HG03095 (cell line): ENCODE results near the gene CYP2W1.
"Not testable (repeated sequence)": the region's sequence is repeated elsewhere in the genome, so short reads cannot be mapped to it uniquely, and the experiment has no call there.

Source experiments
- ATAC-seq: cut with Tn5 transposase; IDR thresholded peaks from one replicate; pipeline ENCODE4 v1.9.1; 2021; ENCODE audit warnings: moderate library complexity; ENCODE audit not compliant: unreplicated experiment

The CYP2W1 gene

GRCh38 chr7:949021-949934 lies 33.7 kb upstream of the CYP2W1 start:
- no peak for ATAC-seq

- no peak for ATAC-seq
Measured at GRCh38 chr7:951881-952547, 31.0 kb upstream of the CYP2W1 start.

GRCh38 chr7:952548-953441 lies 30.2 kb upstream of the CYP2W1 start:
- ATAC-seq = no peak

- ATAC-seq = peak; percentile 4
Measured at GRCh38 chr7:953547-954327, 29.2 kb upstream of the CYP2W1 start.

GRCh38 chr7:954330-955238 lies 28.4 kb upstream of the CYP2W1 start, which contains the start of gene ADAP1:
Gene ADAP1, minus strand, starts transcription at chr7:954680. Its CDS starts 203 bp downstream, at chr7:954477.
- ATAC-seq = peak; percentile 54

- ATAC-seq = no peak
Measured at GRCh38 chr7:956031-956430, 26.9 kb upstream of the CYP2W1 start.

DNA sequence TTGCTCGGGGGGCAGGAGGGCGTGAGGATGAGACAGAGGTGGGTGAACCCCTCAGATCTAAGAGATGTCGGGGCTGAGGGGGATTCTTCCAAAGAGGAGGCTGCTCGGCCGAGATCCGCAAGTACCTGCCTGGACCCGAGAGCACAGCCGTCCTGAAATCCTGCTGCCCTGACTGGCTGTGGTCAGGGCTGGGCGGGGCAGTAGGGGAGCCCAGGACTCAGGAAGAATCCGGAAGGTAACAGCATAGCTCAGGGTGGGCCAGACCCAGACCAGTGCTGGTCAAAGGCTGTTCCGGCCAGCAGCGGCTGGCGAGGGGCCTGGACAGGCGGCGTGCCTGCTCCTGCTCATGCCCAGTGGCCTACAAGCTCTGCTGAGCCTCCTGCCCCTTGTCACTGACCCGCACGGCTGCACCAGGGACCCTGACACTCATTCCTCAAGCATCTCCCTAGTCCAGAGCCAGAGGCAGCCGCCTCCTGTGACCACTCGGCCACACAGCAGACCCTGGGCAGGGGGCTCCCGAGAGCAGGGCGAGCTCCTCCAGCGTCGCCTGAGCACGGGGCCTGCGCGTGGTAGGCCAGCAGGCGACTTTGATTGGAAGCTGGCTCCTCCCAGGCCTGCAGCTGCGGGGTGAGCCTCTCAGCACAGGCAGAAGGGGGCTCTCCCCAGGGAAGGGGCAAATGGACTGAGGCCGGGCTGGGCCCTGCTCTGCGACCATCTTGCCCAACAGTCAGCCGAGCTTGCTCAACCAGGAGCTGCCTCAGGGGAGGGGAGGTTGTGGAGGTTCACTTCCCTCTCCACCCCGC lies 25.4 kb upstream of the CYP2W1 start:
- no peak for ATAC-seq

DNA sequence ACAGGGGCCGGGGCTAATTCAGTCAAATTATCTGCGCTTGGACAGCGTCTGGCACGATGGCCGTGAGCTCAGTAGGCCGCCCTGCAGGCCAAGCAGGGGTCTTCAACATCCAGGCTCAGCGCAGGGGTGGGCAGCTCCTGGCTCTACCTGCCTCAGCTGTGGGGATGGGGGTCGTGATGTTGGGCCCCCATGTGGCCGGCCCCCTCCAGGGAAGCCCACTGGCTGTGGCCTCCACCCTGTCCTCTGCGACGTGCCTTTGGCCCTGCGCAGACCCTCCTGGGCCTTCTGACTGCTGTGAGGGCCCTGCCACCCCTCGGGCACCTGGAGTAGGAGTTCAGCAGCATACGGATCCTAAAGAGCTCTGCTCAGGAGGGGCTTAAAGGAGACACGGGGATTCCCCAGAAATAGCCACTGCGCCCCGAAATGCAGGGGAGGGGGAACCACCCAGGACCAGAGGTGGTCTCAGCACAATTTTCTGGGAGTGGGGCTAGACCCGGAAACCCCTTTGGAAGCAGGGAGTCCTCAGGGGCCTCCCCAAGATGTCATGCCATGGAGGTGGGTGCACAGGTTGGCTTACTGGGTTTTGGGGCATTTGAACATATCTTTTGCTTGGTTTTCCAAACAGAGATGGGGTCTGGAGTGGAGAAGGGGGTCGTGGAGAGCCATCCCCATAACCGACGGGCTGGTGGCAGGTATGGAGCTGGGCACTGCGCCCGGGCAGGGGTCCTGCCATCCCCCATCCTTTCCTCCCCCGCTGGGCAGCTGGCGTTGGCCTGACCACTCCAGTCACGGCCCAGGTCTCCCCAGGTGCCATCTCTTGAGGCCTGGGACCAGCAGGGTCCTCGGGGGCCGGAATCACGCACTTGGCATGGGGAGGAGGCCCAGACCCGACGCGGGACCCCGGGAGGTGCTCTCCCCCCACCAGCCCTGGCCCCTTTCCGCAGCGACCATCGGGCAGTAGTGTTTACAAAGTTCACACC lies 24.5 kb upstream of the CYP2W1 start:
- no peak for ATAC-seq

DNA sequence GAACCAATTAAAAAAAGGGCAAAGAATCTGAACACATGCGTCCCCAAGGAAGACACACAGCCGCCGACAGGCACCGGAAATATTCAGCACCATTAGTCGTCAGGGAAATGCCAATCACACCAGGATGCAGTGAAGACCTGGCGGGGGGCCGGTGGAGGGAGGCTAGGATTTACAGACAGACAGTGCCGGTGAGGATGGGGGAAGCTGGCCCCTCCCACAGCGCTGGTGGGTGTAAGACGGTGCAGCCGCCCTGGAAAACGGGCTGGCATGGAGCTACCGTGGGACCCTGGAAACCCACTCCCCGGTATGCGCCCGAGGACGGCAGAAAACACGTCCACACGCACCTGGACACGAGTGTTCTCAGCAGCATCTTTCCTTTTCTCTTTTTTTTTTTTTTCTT lies 23.7 kb upstream of the CYP2W1 start:
- ATAC-seq = no peak

GRCh38 chr7:959740-960139 lies 23.2 kb upstream of the CYP2W1 start:
- ATAC-seq = not testable (repeated sequence)

GRCh38 chr7:960269-960871 lies 22.6 kb upstream of the CYP2W1 start:
- no peak for ATAC-seq

DNA sequence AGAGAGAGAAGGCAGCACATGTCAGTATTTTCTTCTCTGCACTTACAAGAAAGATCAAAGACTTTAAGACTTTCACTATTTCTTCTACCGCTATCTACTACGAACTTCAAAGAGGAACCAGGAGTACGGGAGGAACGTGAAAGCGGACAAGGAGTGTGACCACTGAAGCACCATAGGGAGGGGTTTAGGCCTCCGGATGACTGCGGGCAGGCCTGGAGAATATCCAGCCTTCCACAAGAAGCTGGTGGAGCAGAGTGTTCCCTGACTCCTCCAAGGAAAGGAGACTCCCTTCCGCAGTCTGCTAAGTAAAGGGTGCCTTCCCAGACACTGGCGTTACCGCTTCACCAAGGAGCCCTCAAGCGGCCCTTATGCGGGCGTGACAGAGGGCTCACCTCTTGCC lies 22.0 kb upstream of the CYP2W1 start:
- ATAC-seq = not testable (repeated sequence)

DNA sequence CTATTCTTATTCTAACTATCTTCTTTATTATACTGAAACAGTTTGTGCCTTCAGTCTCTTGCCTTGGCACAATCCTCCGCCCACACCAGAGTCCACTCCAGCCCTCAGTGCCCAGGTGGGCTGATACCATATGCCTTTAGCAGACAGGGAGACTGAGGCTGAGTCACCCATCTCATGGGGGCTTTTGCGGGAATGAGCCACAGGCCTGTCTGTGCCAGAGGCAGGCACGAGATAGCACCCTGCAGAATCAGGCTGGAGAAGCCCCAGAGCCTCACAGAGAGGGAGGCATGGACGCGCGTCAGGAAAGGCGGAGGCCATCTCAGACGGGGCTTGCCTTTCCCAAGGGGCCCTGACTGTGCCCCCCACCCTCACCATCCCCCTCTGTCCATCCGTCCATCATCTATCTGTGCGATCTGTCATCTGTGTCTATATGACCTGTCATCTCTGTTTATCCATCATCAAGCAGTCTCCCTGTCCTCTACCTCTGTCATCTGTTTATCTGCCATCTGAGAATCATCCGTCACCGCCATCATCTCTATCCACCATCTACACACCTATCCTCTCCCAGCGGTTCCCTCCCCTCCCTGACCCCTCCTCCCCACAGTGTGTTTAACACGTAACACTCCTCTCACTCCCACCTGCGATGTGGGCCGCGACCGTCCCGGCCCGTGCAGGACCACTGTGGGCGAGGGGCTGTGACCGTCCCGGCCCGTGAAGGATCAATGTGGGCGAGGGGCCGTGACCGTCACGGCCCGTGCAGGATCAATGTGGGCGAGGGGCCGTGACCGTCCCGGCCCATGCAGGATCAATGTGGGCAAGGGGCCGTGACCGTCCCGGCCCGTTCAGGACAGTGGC lies 21.2 kb upstream of the CYP2W1 start:
- ATAC-seq = no peak

GRCh38 chr7:962401-963081 lies 20.4 kb upstream of the CYP2W1 start:
- no peak for ATAC-seq
